ENCODE data around the gene ITGB3.

GRCh38 chr17:47219621-47220475, 33.8 kb upstream of the ITGB3 start:
- TF ChIP-seq CTCF (IDR thresholded peaks at IDR 0.05; ENCODE audit: low read depth, low read length, poor library complexity, severe bottlenecking) = no peak
- no peak for TF ChIP-seq EZH2phosphoT487 (IDR thresholded peaks at IDR 0.05; ENCODE audit: borderline replicate concordance, low read length)

Data from DOHH2 (cell line).